ENCODE measurements around the gene PIM2.

PIM2 gene

GRCh38 chrX:48937054-48937907, 18.5 kb upstream of the PIM2 start:
- POLR2A ChIA-PET (ENCODE audit: low non-redundant PET) = no interaction called here
- H3K27ac ChIP-seq = no peak overlapping the region
- CTCF ChIA-PET = interaction anchor here (0.7 kb wide), 1 partner anchor 15 kb away, joined by 3 read pairs; no protein-coding TSS in a partner anchor
- TF ChIP-seq, protein P1, sequence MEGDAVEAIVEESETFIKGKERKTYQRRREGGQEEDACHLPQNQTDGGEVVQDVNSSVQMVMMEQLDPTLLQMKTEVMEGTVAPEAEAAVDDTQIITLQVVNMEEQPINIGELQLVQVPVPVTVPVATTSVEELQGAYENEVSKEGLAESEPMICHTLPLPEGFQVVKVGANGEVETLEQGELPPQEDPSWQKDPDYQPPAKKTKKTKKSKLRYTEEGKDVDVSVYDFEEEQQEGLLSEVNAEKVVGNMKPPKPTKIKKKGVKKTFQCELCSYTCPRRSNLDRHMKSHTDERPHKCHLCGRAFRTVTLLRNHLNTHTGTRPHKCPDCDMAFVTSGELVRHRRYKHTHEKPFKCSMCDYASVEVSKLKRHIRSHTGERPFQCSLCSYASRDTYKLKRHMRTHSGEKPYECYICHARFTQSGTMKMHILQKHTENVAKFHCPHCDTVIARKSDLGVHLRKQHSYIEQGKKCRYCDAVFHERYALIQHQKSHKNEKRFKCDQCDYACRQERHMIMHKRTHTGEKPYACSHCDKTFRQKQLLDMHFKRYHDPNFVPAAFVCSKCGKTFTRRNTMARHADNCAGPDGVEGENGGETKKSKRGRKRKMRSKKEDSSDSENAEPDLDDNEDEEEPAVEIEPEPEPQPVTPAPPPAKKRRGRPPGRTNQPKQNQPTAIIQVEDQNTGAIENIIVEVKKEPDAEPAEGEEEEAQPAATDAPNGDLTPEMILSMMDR (conservative IDR thresholded peaks at IDR 0.05; ENCODE audit: low read depth) = no peak
- DNase-seq (ENCODE audit: low spot score) = no peak

GRCh38 chrX:48936429-48937053, 17.7 kb upstream of the PIM2 start:
- POLR2A ChIA-PET (ENCODE audit: low non-redundant PET) = no interaction called here
- no peak for DNase-seq (ENCODE audit: low spot score)
- TF ChIP-seq, protein P1 (conservative IDR thresholded peaks at IDR 0.05; ENCODE audit: low read depth) = no peak
- H3K27ac ChIP-seq = no peak overlapping the region
- CTCF ChIA-PET = interaction anchor here (0.7 kb wide), 1 partner anchor 16 kb away, joined by 3 read pairs; no protein-coding TSS in a partner anchor

DNA sequence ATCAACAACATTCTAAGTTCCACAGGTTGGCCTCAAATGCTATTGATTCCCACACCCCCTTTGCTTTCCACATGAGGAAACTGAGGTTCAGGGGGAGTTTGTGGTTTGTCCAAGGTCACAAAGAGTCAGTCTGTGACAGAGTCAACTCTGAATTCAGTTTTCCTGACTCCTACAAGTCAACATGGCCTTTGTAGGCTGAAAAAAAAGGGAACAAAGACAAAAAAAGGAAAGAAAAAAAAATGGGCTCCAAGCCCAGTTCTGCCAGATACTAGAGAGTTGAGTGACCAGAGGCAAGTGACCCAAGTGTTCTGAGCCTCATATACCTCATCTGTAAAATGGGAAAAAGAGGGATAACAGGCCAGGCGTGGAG, 16.5 kb upstream of the PIM2 start:
- TF ChIP-seq, protein P1 (conservative IDR thresholded peaks at IDR 0.05; ENCODE audit: low read depth) = no peak
- ChIA-PET POLR2A (ENCODE audit: low non-redundant PET) (no interaction called here), CTCF (no interaction called here)
- no peak overlapping the region for H3K27ac ChIP-seq
- no peak for DNase-seq (ENCODE audit: low spot score)

DNA sequence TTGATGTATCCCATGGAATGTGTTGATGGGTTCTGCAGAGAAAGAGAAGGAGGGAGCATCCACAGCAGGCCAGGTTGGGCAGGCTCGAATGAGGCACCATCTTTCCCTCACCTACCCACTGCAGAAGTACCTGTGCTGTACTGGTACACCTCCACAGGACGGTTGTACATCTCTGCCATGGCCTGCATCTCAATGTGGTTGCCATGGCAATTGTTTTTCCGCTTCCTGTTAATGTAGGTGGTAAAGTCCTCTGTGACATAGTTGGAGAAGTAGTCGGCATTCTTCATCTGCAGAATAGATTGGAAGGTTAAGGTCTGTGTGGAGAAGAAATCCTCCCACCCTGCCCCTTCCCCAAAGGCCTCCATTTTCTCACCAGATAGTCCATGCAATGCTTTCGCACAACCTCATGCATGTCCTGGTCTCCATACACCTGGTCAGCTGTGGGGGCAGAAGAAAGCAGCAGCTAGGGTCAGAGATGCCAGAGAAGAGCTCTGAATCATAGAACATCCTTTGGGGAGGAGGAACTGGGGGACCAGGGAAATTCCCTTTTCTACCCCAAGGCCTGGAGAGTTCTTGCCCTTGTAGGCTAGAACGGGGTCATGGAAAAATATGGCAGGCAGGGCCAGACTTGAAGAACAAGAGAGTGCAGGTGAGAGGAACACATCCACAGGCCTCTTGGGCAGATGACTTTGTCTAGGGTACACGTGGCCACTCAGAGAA, 15.9 kb upstream of the PIM2 start:
- no peak overlapping the region for H3K27ac ChIP-seq
- TF ChIP-seq, protein P1 (conservative IDR thresholded peaks at IDR 0.05; ENCODE audit: low read depth) = no peak
- ChIA-PET POLR2A (ENCODE audit: low non-redundant PET) (no interaction called here), CTCF (no interaction called here)
- DNase-seq (ENCODE audit: low spot score) = no peak

GRCh38 chrX:48933757-48934156, 14.9 kb upstream of the PIM2 start:
- H3K27ac ChIP-seq = no peak overlapping the region
- TF ChIP-seq, protein P1 (conservative IDR thresholded peaks at IDR 0.05; ENCODE audit: low read depth) = no peak
- DNase-seq (ENCODE audit: low spot score) = no peak
- ChIA-PET CTCF (no interaction called here), POLR2A (ENCODE audit: low non-redundant PET) (no interaction called here)

DNA sequence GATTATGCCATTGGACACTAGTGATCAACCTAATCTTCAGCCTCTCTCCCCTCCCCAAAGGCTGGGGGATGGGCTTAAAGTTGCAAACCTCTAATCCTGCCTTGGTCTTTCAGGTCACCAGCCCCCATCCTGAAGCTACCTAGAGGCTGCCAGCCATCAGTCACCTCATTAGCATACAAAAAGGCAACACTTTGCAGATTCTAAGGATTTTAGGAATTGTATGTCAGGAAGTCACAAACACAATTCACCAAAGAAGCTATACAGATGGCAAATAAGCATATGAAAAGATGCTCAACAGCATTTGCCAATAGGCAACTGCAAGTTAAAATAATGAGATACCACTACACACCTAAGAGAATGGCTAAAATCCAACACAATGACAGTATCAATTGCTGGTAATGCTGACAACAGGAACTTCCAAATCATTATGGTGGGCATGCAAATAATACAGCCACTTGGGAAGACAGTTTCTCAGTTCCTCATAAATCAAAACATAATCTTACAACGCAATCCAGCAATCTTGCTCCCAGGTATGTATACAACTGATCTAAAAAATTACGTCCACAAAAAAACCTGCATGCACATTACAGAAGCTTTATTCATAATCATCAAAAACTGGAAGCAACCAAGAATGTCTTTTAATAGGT, 9.0 kb upstream of the PIM2 start:
- ChIA-PET POLR2A (ENCODE audit: low non-redundant PET) (no interaction called here), CTCF (no interaction called here)
- TF ChIP-seq, protein P1 (conservative IDR thresholded peaks at IDR 0.05; ENCODE audit: low read depth) = no peak
- DNase-seq (ENCODE audit: low spot score) = no peak
- no peak overlapping the region for H3K27ac ChIP-seq

Measured in RWPE1 (cell line).